ENCODE data around the gene MTNR1B. TPM values are rescaled to one million over a fixed set of nuclear protein-coding genes. Genes with fewer than 3 reads are reported as not detected.

Gene MTNR1B
- not detected in 2 replicates for total RNA-seq (2014; rRNA removed; shearing (Covaris generic))

DNA sequence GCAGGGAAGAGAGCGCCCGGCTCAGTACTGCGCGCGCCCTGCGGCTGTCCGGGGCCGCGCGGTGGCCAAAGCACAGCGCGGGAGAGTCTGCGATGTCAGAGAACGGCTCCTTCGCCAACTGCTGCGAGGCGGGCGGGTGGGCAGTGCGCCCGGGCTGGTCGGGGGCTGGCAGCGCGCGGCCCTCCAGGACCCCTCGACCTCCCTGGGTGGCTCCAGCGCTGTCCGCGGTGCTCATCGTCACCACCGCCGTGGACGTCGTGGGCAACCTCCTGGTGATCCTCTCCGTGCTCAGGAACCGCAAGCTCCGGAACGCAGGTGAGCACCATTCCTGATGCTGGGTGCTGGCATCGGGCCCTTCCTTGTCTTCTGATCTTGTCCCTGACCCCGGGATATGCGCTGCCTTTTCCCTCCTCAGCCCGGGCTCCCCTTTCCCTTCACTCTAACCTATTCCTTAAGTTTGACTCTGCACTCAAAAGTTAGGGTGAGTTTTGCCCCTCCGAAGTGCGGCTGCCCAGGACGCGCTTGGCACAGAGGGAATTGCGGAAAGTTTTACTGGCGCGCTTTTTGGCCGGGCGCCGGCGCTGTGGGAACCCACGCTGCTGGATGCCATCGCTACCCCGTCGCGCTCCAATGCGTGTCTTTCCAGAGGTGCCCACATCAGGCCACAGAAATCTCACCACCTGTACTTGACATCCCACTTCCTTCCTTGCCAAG is at the start of gene MTNR1B:
Gene MTNR1B (plus strand): TSS at position 18 of the 714 bp plus-strand sequence. CDS start 75 bp downstream, at position 93.
- no peak for DNase-seq (ENCODE audit: low read depth)

DNA sequence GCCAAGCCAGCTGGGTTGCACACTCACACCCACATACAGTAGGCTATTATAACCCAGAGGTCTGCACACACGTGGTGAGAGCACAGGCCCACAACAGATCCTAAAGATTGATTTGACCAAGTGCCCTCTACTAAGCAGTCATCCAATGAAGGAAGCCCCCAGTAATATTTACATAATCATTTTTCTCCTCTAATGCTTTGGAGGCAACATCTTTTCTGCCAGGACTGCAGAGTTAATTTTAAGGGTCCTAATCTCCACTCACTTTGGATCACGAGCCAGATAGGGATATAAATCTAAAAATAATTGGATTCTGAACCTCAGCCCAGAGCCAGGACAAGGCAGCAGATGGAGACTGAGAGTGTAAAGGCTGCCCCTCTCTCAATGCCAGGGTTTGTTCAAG is 49.1 kb upstream of the MTNR1B start:
- no peak for DNase-seq (ENCODE audit: low read depth)

- no peak for DNase-seq (ENCODE audit: low read depth)
These were observed 46.7 kb upstream of the MTNR1B start for GRCh38 chr11:92922731-92923130.

- DNase-seq (ENCODE audit: low read depth), result no peak
These were observed 40.2 kb upstream of the MTNR1B start for GRCh38 chr11:92929246-92929645.

DNA sequence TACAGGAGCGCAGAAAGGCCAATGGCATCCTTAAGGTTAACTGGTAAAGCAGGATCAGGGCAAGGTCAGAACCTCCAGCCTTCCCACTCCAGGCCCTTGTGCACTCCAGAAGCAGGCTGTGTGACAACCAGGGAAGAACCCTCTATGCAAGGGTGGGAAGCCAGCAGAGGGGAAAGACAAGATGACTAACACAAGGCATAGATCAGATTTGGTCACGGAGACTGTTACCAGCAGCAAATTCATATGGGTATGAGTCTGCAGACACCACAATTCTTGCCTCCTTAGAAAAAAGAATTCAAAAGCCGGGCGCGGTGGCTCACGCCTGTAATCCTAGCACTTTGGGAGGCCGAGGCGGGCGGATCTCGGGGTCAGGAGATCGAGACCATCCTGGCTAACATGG is 39.8 kb upstream of the MTNR1B start:
- peak; percentile 5 for DNase-seq (ENCODE audit: low read depth)

DNA sequence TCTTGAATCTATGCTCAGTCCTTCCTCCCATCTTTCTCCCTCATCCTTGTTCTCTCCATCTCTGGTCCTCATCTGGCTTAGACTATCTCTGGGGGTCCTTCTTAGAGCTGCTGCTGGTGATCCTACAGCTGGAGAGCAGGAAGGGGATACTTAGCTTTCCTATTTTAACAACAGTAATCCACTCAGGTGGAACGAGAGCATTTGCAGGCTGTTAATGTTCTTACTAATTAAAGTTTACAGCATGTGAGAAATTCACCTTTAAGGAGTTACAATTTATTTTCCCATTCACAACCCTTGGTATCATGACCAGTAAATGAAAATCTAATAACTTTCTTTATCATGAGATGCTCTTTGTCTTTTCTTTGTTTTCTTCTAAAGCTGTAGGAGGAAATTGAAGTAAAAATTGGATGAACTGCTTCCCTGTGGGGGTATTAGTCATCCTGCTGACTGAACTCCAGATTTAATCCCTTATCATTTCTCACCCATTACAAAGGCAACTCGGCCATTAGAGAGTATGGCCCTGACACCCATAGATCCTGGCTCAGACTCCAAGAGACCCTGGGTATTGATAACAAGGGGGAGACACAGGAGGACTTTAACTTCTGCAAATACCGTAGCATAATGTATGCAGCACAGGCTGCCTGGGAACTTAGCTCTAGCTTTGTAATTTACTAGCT is 37.6 kb upstream of the MTNR1B start:
- peak; percentile 11 for DNase-seq (ENCODE audit: low read depth)

DNA sequence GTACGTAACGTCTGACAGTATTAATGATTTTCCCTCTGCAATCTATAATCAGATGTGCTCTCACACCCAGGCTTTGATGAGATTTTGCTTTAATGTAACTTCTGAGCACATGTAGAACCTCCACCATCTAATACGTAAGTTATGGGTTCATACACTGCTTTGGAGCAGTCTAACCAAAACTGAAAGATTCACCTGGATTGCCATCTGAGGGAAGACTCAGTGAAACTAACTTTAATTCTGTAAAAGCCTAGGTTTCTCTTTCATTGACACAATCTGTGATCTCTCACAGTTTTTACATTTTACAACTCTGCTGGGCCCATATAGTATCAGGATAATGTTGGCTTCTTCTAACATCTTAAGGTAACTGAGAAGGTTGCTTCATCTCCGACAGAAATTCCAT is 30.1 kb upstream of the MTNR1B start:
- DNase-seq (ENCODE audit: low read depth), result no peak

DNA sequence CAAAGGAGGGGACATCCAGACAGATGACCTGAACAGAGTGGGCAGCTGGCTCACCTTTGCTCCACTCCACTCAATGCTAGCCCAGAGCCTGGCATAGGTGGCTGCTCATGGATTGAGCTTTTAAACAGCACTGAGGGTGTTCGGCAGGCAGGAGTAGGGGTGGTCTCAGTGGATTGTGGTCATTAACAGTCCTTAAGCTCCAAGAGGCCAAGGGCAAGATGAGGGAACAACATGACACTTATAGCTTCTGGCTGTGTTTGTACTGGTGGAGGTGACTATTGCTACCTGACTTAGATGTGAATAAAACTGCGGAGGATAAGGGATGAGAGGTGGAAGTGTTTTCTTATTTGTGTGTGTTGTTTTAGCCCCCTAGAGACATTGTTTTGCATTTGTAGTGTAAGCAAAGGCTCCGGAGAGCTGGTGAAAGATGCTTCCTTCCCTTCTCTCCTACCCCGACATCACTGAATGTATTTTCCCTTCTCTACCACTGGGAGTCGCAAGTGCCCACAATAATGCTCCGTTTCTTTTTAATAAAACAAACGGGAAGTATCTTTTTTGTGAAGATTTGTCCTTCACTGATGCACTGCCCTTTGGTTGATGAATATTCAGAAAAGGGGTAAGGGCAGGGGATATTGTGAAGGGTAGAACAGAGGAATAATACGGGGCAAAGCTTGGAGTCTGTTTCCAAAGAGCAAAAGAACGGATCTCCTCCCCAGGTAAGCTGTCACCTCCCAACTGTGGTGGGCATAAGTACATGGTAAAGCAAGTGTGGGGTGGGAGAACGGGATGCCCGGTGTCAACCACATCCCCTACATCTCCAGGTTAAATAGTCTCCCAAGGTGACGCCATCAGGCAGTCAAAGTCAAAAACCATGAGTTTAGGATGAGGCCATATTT is 27.5 kb upstream of the MTNR1B start:
- DNase-seq (ENCODE audit: low read depth), result no peak

DNA sequence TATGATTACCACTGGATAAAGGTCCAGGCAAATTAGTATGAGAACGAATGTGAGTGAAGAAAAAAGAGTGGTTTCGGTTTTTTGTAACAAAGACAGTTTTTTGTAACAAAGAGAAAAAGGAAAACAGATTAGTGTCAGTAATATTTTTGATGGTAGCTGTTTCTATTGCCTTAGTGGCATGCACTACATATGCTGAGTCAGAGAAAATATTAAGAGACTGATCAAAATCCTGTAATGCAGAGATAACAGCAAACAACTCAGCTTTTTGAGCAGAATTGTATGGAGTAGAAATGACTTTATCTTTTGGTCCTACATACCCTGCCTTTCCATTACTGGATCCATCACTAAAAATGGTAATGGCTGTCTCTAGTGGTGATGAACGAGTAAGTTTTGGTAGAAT is 22.7 kb upstream of the MTNR1B start:
- DNase-seq (ENCODE audit: low read depth), result no peak

GRCh38 chr11:92948116-92948515 is 21.3 kb upstream of the MTNR1B start:
- DNase-seq (ENCODE audit: low read depth), result no peak

- DNase-seq (ENCODE audit: low read depth), result no peak
These were observed 15.4 kb upstream of the MTNR1B start for GRCh38 chr11:92954003-92954402.

DNA sequence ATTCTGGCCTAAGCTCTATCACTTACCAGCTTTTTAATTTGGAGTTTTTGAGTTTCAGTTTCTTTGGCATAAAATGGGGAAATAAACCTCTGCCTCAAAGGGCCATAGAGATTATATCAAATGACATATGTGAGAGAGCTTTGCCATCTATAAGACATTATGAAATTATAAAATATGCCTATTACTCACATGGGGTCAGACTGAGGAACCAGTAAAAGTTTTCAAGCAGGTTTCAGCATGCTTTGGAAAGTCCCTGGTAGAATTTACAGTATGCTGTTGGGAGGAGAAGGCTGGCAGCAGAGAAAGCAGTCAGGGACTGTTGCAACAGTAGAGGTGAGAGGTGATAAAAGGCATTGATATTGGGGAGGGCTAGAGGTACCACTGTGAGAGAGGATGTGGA is 13.6 kb upstream of the MTNR1B start:
- DNase-seq (ENCODE audit: low read depth), result no peak

DNA sequence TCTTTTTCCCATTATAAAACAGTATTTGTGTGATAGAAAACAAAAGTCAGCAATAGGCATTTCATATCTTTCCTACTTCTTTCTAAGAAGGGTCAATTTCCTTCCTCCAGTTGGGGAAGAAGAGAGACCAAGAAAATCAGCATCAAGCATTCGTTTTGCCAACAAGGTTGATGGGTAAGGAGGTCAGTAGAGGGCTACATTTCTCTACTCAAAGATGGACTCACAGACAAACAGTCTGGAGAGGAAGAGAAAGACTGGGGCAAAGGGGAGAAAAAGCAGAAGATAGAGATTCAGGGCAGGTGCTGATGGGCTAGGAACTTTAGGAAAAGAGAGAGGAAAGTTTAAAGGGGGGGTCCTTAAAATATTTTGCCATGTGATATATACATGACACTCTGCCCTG is 8.6 kb upstream of the MTNR1B start:
- DNase-seq (ENCODE audit: low read depth), result no peak

GRCh38 chr11:92962446-92962845 is 7.0 kb upstream of the MTNR1B start:
- no peak for DNase-seq (ENCODE audit: low read depth)

GRCh38 chr11:92964471-92964870 is 5.0 kb upstream of the MTNR1B start:
- no peak for DNase-seq (ENCODE audit: low read depth)

DNA sequence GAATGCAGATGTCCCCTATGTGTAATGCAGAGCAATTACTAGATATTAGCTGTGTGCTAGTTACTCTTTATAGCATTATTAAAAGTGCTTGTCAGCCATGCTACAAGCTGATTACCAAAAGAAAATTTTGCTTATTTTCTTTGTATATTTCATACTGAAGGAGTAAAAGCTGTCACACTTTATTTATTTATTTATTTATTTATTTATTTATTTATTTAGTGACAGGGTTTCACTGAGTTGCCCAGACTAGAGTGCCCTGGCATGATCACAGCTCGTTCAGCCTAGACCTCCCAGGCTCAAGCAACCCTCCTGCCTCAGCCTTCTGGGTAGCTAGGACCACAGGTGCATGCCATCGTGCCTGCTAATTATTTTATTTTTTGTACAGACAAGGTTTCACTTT is 4.3 kb upstream of the MTNR1B start:
- DNase-seq (ENCODE audit: low read depth), result no peak

GRCh38 chr11:92967178-92967577 is 2.3 kb upstream of the MTNR1B start:
- DNase-seq (ENCODE audit: low read depth), result no peak

DNA sequence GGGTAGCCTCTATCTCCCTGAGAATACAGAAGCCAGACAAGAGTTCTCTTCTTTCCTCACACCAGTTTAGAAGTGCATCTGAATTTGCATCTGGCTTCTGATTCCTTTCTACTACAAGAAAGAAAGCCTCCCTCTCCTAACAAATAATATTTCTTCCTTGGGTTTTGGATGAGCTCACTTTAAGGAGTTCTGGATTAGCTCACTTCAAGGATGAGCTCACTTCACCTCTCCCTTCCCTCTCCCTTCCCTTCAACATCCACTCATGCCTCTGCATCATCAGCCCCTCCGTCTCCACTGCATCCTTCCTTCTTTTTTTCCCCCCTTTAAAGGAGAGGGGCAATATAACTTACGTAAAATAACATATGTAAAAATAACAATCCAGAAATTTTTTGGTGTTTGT is 1.6 kb upstream of the MTNR1B start:
- no peak for DNase-seq (ENCODE audit: low read depth)

DNA sequence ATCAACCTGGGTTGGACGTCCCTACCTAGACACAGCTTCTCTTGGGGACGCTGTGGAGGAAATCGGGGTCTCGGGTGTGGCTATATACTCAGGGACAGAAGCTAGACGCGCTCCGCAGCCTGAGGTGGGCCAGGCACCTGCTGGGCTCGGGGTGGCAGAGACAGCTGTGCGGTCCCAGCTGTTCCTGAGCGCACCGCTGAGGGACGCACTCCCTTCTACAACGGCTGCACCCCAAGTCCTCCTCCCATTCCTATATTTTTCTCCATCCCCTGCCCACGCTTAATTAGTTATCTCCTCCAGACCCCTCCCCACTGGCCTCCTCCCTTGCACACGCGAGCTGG is 188 bp upstream of the MTNR1B start:
- no peak for DNase-seq (ENCODE audit: low read depth)

DNA sequence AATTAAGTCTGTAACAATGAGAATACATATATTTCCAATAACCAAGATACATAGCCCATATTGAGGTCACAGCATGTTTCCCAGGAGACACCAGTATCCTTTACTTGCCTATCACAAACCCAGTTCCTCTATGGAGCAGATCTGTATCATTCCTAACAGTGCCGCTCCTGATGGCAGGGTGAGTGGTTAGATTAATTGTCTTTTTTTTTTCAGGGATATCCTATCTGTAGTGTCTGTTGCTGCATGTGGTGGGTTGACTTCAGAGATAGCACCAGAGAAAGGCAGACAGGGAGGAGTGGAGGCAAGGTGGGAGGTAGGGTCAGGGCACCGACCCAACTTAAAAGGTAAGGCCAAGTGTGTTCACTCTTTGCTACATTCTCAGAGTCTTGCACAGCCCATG is 2.8 kb downstream of the MTNR1B start:
- DNase-seq (ENCODE audit: low read depth), result no peak

GRCh38 chr11:92975285-92975684 is 5.8 kb downstream of the MTNR1B start:
- DNase-seq (ENCODE audit: low read depth), result no peak

DNA sequence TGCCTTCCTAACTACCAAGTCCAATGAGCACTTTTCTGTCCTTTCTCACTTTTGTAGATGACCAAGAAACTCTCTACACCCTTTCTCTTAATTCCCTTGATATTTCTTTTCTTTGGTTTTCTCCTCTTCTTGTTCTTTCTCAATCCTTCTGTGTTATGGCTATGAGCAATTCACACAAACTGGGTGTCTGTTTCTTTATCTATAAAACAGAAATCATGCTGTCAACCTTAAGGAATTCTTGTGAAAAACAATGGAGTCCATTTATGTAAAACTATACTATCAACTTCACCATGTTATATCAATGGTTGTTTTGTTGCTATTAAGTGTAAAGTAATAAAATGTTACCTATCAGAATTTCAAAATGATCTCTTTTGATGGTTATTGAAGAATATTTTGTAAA is 7.2 kb downstream of the MTNR1B start:
- no peak for DNase-seq (ENCODE audit: low read depth)

GRCh38 chr11:92977401-92977800 is 8.0 kb downstream of the MTNR1B start:
- DNase-seq (ENCODE audit: low read depth), result no peak
